IMR-90 (cell line): ENCODE data around the gene USP31. TPM values are rescaled to one million over a fixed set of nuclear protein-coding genes. Genes with fewer than 3 reads are reported as not detected.

Experiments
- ATAC-seq: fragments of 200-7000 bp; cut with Tn5 transposase; 2 replicates; pipeline ENCODE4 v1.9.1; 2020; ENCODE audit warnings: low read depth, mild to moderate bottlenecking, moderate library complexity
- BruUV-seq: library from RNA; stranded (reverse); fragments of 400-500 nt; replicated peaks from 2 replicates; lab custom pipeline; 2021; lab: Mats Ljungman, UMichigan
- CTCF ChIA-PET: fragments of 300-600 bp; formaldehyde crosslinking; extraction: SDS; loops from one replicate; lab custom pipeline; 2021; ENCODE audit warnings: antibody characterized with exemption; lab: Yijun Ruan, JAX
- POLR2A ChIA-PET: fragments of 300-600 bp; sonication (Branson Sonifier 250); formaldehyde crosslinking; loops from one replicate; lab custom pipeline; 2022; ENCODE audit warnings: antibody characterized with exemption; ENCODE audit not compliant: unreplicated experiment; lab: Charles Lee
- DNase-seq: peaks from one replicate; pipeline ENCODE4 v3.0.0; 2013
- H2AFZ ChIP-seq: replicated peaks from 2 replicates; pipeline ENCODE3; 2013; ENCODE audit warnings: low read length, mild to moderate bottlenecking; ENCODE audit not compliant: poor library complexity
- H2AK5ac ChIP-seq: 2 replicates; pipeline ENCODE4 v1.6.1; 2013; ENCODE audit warnings: low read depth, low read length, inconsistent platforms
- H2AK9ac ChIP-seq: replicated peaks from 2 replicates; pipeline ENCODE3; 2013; ENCODE audit warnings: mild to moderate bottlenecking, low read depth, low read length, moderate library complexity; ENCODE audit not compliant: poor library complexity
- H2BK120ac ChIP-seq: 2 replicates; pipeline ENCODE4 v1.6.1; 2013; ENCODE audit warnings: low read depth, low read length, inconsistent platforms
- H2BK15ac ChIP-seq: 3 replicates; pipeline ENCODE4 v1.6.1; 2013; ENCODE audit warnings: low read depth, low read length, inconsistent platforms
- H2BK20ac ChIP-seq: 2 replicates; pipeline ENCODE4 v1.6.1; 2013; ENCODE audit warnings: low read depth, mild to moderate bottlenecking, inconsistent platforms, low read length, moderate library complexity
- H2BK5ac ChIP-seq: 2 replicates; pipeline ENCODE4 v1.6.1; 2013; ENCODE audit warnings: mild to moderate bottlenecking, low read depth, low read length, inconsistent platforms; ENCODE audit not compliant: poor library complexity, severe bottlenecking
- H3K14ac ChIP-seq: replicated peaks from 2 replicates; pipeline ENCODE4 v1.6.1; 2013; ENCODE audit warnings: low read depth, low read length, inconsistent platforms
- H3K18ac ChIP-seq: 2 replicates; pipeline ENCODE4 v1.6.1; 2013; ENCODE audit warnings: low read depth, low read length, control low read depth
- H3K23ac ChIP-seq: 2 replicates; pipeline ENCODE4 v1.6.1; 2013; ENCODE audit warnings: low read depth, low read length, inconsistent platforms
- H3K27ac ChIP-seq: 2 replicates; pipeline ENCODE4 v1.5.1; 2013; ENCODE audit warnings: mild to moderate bottlenecking, control low read depth, low read length; ENCODE audit not compliant: insufficient read depth
- H3K27me3 ChIP-seq: 2 replicates; pipeline ENCODE4 v1.6.1; 2013; ENCODE audit warnings: low read length; ENCODE audit not compliant: control insufficient read depth, insufficient read depth
- H3K36me3 ChIP-seq: 2 replicates; pipeline ENCODE4 v1.6.1; 2013; ENCODE audit warnings: low read length, mixed read lengths; ENCODE audit not compliant: control insufficient read depth, insufficient read depth
- H3K4ac ChIP-seq: 2 replicates; pipeline ENCODE4 v1.6.1; 2013; ENCODE audit warnings: low read depth, low read length, inconsistent platforms
- H3K4me1 ChIP-seq: 2 replicates; pipeline ENCODE4 v1.6.1; 2013; ENCODE audit warnings: low read length, mixed read lengths; ENCODE audit not compliant: control insufficient read depth, insufficient read depth
- H3K4me2 ChIP-seq: 2 replicates; pipeline ENCODE4 v1.6.1; 2013; ENCODE audit warnings: low read depth, mild to moderate bottlenecking, control low read depth, low read length, moderate library complexity
- H3K4me3 ChIP-seq: 2 replicates; pipeline ENCODE4 v1.5.1; 2013; ENCODE audit warnings: low read depth, mild to moderate bottlenecking, control low read depth, low read length, moderate library complexity; ENCODE audit not compliant: insufficient read depth
- H3K56ac ChIP-seq: 2 replicates; pipeline ENCODE4 v1.6.1; 2013; ENCODE audit warnings: low read length, inconsistent platforms; ENCODE audit not compliant: insufficient read depth; ENCODE audit errors: extremely low read depth
- H3K79me1 ChIP-seq, 2 experiments: 2 replicates each; pipeline ENCODE4 v1.6.1; 2013; ENCODE audit warnings: low read length in 2 of 2, inconsistent platforms in 1 of 2, low read depth in 1 of 2
- H3K9ac ChIP-seq: 2 replicates; pipeline ENCODE4 v1.6.1; 2013; ENCODE audit warnings: low read depth, low read length, control low read depth
- H3K9me1 ChIP-seq: 2 replicates; pipeline ENCODE4 v1.6.1; 2013; ENCODE audit warnings: low read length, inconsistent platforms; ENCODE audit not compliant: insufficient read depth
- H3K9me3 ChIP-seq: 2 replicates; pipeline ENCODE4 v1.6.1; 2013; ENCODE audit warnings: low read length; ENCODE audit not compliant: control insufficient read depth, insufficient read depth
- H4K20me1 ChIP-seq: 2 replicates; pipeline ENCODE4 v1.6.1; 2013; ENCODE audit warnings: low read length, inconsistent platforms; ENCODE audit not compliant: insufficient read depth
- H4K5ac ChIP-seq: 2 replicates; pipeline ENCODE4 v1.6.1; 2013; ENCODE audit warnings: mild to moderate bottlenecking, low read depth, low read length, control low read depth
- H4K8ac ChIP-seq, 2 experiments: 2 replicates each; pipeline ENCODE4 v1.6.1; 2013; ENCODE audit warnings: low read depth in 2 of 2, low read length in 2 of 2, control low read depth in 1 of 2, inconsistent platforms in 1 of 2
- H4K91ac ChIP-seq: 2 replicates; pipeline ENCODE4 v1.6.1; 2013; ENCODE audit warnings: low read depth, low read length, inconsistent platforms; ENCODE audit not compliant: insufficient read depth
- FOS ChIP-seq: fragments of 150-350 bp; IDR thresholded peaks from 2 replicates; pipeline ENCODE4 v1.6.1; 2016; ENCODE audit warnings: low read depth, low read length
- MAFK ChIP-seq: IDR thresholded peaks from 2 replicates; pipeline ENCODE4 v1.6.1; 2012; ENCODE audit warnings: low read depth, low read length, improper control_type of control experiment
- MAZ ChIP-seq: IDR thresholded peaks from 2 replicates; pipeline ENCODE4 v1.6.1; 2012; ENCODE audit warnings: low read depth, mild to moderate bottlenecking, low read length, improper control_type of control experiment, moderate library complexity, borderline replicate concordance
- NFE2L2 ChIP-seq: fragments of 150-350 bp; IDR thresholded peaks from 2 replicates; pipeline ENCODE4 v1.6.1; 2016; ENCODE audit warnings: low read depth, mild to moderate bottlenecking, low read length
- RAD21 ChIP-seq: IDR thresholded peaks from 2 replicates; pipeline ENCODE4 v1.6.1; 2012; ENCODE audit warnings: low read length, improper control_type of control experiment
- WGBS, 2 experiments: methylation state at CpG; one replicate each; pipeline versions ENCODE4 v1.1.5 to v1.1.7; 2013; ENCODE audit warnings: missing lambda C conversion rate in 2 of 2; ENCODE audit not compliant: insufficient read length in 1 of 2; ENCODE audit errors: extremely low coverage in 2 of 2; 5-methylcytosine and 5-hydroxymethylcytosine counted together
- dilution Hi-C: fragments of 300-500 bp; cut with HindIII; formaldehyde crosslinking; loops from one replicate; pipeline ENCODE4 v1.14.3; 2018; ENCODE audit warnings: low sequenced_read_pairs; ENCODE audit not compliant: unreplicated experiment
- in situ Hi-C: fragments of 300-500 bp; cut with MboI; formaldehyde crosslinking; loops from 3 replicates; pipeline ENCODE4 v1.14.3; 2019; ENCODE audit warnings: low sequenced_read_pairs, inconsistent platforms, mixed read lengths
- intact Hi-C: fragments of 100-400 bp; cut with micrococcal nuclease; formaldehyde crosslinking; loops from 2 replicates; pipeline ENCODE4 v1.10.0; 2022
- polyA plus RNA-seq, 3 experiments: library from polyadenylated mRNA; depleted of rRNA; stranded (reverse); fragments of >200 nt; gene quantifications; 2 replicates each; pipeline ENCODE4 v1.2.3, GENCODE V29; 2012; ENCODE audit warnings: low replicate concordance in 1 of 3
- total RNA-seq: library from RNA; depleted of rRNA; stranded (reverse); fragments of >200 nt; gene quantifications from 2 replicates; pipeline ENCODE4 v1.2.3, GENCODE V29; 2012
- TF ChIP-seq, protein P1 (sequence below): fragments of 150-350 bp; IDR thresholded peaks from 2 replicates; pipeline ENCODE4 v1.6.1; 2016; ENCODE audit warnings: low read depth, mild to moderate bottlenecking, low read length, moderate library complexity, borderline replicate concordance

The USP31 gene
- total and polyA plus RNA-seq, 2 of the 4 experiments (the other 2 are of a cell fraction) = 2.9 to 3.4 TPM

DNA sequence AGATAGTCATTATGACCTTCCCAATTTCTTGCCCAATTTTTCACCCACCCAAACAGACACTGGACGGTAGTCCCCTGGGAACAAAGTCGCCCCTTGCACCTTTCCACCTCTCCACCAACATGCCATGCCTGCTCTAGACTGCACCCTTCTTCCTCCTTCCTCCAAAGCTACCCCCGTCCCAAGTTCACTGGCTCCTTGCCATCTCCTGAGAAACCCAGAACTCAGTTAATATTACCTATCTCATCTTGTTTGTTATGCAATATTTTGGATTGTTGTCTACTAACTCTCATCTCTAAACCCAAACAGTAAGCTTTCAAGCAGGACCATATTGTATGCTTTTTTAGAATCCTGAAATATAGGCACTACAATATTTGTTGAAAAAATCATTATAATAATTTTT, 63.3 kb downstream of the USP31 start:
- H3K56ac ChIP-seq = no peak overlapping the region
- no peak overlapping the region for H3K18ac ChIP-seq
- H2AK5ac ChIP-seq = no peak overlapping the region
- no peaks in the 10 kb centered on the region for H4K20me1 ChIP-seq
- no peak overlapping the region for H4K5ac ChIP-seq
- intact Hi-C loops (no loop called here), in situ Hi-C loops (no loop called here), dilution Hi-C loops (no loop called here)
- no peak overlapping the region for H3K27ac ChIP-seq
- H4K8ac ChIP-seq = no peak overlapping the region
- no peak overlapping the region for H2BK120ac ChIP-seq
- WGBS, 2 experiments = 100% methylated on average over 1 of the region's 3 CpGs; no CpG with 5 or more reads in 1 of the 2 experiments
- ATAC-seq (no peak), DNase-seq (no peak)
- H3K23ac ChIP-seq = no peak overlapping the region
- no TSS peak for BruUV-seq
- no peaks in the 10 kb centered on the region for H3K9me3 ChIP-seq
- H2AK9ac ChIP-seq = no peak overlapping the region
- H3K79me1 ChIP-seq = 0 out of 4 replicates have a peak, but pooled peaks cover 0 to 4% of the 10 kb centered on the region in 2 experiments
- H2BK5ac ChIP-seq = no peak overlapping the region
- H3K4me3 ChIP-seq = no peak overlapping the region
- peaks cover 11% of the 10 kb centered on the region for H3K36me3 ChIP-seq
- H4K91ac ChIP-seq = no peak overlapping the region
- H3K9me1 ChIP-seq = peaks cover 6% of the 10 kb centered on the region; the same call in 1 of the 2 replicates
- no peaks in the 10 kb centered on the region; the same call in 1 of the 2 replicates for H3K4me1 ChIP-seq
- H3K27me3 ChIP-seq = no peaks in the 10 kb centered on the region
- TF ChIP-seq MAFK (no peak), FOS (no peak), RAD21 (no peak), MAZ (no peak), NFE2L2 (no peak)
- TF ChIP-seq, protein P1, sequence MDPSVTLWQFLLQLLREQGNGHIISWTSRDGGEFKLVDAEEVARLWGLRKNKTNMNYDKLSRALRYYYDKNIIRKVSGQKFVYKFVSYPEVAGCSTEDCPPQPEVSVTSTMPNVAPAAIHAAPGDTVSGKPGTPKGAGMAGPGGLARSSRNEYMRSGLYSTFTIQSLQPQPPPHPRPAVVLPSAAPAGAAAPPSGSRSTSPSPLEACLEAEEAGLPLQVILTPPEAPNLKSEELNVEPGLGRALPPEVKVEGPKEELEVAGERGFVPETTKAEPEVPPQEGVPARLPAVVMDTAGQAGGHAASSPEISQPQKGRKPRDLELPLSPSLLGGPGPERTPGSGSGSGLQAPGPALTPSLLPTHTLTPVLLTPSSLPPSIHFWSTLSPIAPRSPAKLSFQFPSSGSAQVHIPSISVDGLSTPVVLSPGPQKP = no peak
- CTCF ChIA-PET = no interaction called here
- no peak overlapping the region for H3K4ac ChIP-seq
- H2BK20ac ChIP-seq = no peak overlapping the region
- no peak overlapping the region for H2BK15ac ChIP-seq
- no peak overlapping the region for H3K4me2 ChIP-seq
- no peak overlapping the region for H2AFZ ChIP-seq
- H3K14ac ChIP-seq = no peak overlapping the region
- no peak overlapping the region for H3K9ac ChIP-seq
- POLR2A ChIA-PET = no interaction called here
